Activated CD8-positive, alpha-beta memory T cell treated with anti-CD3 and anti-CD28 coated beads, Interleukin-2, amount 50 U/mL, for 24 hours (primary cell): ENCODE measurements around the gene GCN1.

Experiments
- DNase-seq: peaks from one replicate; pipeline ENCODE4 v3.0.0-alpha.2; 2020; ENCODE audit errors: extremely low read depth

Gene GCN1

DNA sequence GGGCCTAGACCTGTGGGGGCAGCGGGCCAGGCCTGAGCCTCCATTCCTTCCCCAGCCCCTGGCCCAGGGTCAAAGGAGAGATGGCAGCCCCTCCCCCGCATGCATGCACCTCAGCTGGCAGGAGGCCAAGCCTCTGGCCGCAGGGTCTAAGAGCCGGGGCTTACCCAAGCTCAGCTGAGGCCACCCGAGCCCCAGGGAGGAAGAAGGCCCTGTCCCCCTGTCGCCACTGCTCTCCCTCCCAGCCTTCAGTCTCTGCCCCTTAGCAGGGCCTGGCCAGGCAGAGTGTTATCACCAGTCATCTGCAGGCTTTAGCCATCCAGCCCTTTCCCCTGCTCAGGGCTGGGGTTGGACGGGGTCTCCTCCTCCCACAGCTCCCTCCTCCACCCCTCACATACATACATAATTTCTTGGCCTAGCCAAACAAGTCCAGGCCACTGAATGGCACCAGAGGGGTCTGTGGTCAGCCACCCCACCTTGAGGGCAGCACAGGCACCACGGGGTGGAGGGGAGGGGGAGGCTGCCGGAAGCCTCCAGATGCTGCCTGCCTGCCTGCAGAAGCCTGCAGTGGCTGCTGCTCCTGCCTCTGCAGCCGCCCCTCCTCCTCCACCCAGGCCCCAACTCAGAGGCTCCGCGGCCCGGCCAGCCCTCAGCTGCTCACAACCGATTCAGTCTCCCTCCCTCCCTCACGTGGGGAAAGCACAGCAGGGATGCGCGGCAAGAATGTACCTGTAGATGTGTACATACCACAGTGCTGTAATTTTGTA, 100.7 kb downstream of the GCN1 start:
- DNase-seq, result no peak

DNA sequence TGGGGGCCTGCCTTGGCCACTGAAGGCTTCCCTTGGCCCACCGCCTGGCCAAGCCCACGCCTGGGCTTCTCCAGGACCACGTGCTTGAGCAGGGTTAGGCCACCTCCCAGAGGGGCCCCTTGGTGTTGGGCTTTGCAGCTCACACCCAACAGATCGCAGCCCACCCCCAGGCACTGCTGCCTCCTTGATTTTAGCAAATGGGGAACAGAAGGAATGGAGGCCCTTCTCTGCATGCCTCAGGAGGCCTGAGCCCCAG, 101.3 kb downstream of the GCN1 start:
- no peak for DNase-seq

DNA sequence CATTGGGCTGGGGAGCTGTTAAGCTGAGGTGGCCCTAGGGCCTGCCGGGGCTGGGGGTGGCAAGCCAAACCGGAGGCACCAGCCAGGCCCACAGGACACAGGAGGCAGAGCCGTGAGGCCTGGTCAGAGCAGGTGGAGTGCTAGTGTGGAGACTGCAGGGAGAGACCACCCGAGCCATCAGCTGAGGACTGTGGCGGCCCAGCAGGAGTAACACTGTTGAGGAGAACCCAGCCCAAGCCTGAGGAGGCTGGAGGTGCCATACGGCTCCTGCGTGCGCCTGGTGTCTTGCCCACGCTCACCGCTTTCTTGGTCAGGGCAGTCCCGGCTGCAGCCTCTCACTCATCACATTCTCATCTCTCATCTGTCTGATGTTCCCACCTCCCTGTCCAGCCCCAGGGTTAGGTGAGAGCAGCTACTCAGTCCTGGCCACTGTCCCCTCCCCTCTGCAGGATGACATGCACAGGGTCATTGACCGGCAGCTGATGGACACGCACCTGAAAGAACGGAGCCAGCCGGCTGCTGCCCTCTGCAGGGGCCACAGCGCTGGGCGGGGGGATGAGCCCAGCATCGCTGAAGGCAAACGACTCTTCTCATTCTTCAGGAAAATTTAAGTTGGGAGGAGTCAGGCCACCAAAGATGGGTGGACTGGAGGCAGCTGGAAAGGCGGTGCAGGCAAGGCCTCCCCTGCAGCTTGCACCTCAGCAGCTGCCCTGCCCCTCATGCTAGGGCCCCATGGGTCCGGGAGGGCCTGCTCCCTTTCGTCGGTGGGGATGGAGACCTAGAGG, 101.8 kb downstream of the GCN1 start:
- no peak for DNase-seq

DNA sequence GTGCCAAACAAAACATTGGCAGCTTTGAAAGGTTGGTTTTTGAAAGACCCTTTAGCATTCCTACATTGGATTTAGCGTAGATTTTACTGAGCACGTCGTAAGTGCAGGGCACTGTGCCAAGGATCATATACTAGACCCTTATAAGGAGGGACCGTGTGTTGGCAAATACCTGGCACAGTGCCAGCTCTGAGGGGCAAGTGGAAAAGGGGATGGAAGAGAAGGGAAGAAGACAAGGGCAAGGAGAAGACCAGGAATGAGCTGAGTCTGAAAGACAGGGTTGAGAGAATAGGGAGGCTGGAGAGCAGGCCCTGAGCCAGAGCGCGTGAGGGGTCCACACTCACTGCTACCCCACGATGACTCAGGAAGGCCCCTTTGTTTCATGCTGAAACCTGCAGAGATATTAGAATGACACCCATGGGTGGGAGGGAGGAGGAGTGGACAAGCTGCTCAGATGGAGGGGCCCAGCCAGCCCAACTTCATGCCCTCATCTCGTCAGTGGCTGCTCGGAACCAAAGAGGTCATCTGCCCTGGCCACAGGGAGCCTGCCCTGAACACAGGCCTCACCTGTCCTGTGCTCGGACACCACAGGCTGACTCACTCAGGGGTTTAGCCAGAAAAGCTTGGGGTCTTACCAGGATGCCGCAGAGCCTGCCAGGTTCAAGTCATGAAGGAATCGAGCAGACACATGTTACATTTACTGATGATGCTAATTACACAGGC, 103.0 kb downstream of the GCN1 start:
- no peak for DNase-seq

DNA sequence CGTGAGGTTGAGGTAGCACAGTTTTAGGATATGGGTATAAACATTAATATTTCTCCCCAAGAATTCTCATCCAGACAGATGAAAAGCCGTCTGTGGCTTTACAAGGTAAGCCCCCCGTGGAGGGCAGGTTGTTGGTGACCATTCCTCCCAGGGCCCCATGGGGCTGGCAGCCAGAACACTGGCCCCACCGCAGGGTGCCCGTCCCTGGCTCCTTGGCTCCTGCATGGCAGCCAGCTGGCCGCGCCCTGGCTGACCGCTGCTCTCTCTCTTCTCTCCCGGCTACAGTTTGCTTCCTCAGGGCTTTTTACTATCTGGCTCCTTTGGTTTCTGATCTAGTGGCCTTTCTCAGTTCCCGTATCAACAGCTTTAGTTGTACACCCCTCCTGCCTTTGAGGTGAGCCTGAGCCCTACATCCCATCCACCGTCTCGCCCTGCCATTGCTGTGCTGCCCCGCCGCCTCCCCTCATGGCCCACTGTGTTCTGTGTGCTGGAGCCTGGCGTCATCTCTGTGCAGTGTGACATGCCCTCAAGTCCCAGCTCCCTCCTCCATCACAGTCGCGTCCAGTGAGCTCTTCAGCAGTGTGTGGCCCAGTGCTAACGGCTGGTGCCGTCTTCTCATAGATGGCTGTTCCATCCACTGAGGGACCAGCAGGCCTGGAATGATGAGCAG, 103.8 kb downstream of the GCN1 start:
- no peak for DNase-seq

DNA sequence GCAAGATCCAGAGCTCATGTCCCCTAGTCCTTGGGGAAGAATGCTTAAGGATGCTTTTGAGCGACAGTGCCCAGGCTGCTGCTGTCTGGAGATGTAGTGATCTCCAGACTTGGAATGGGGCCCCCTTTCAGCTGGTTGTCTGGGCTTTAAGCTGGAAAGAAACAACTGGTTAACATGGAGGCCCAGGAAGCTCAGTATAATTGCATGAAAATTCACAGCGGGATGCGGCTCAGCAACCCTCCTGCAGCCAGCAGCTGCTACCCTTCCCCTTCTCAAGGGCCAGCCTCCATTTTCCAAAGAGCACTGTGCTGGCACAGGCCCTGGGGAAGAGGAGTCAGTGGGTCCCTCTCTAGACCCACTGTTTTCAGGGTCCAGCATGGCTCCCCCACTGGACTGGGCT, 104.3 kb downstream of the GCN1 start:
- DNase-seq, result no peak

DNA sequence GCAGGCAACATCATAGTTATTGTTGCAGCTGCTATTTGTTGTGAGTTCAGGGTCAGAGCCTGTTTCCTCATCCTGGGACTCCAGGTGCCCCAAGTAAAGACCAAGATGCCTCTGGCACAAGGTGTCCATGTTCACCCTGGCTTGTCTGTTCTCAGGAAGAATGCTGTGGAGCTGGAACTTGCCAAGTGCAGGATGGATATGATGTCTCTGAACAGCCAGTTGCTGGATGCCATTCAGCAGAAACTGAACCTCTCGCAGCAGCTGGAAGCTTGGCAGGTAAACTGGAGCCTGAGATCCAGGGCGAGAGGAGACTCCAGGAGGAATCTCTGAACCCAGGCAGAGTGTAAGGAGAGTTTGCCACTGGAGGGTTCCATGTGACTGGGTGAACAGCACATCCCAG, 104.7 kb downstream of the GCN1 start:
- no peak for DNase-seq

DNA sequence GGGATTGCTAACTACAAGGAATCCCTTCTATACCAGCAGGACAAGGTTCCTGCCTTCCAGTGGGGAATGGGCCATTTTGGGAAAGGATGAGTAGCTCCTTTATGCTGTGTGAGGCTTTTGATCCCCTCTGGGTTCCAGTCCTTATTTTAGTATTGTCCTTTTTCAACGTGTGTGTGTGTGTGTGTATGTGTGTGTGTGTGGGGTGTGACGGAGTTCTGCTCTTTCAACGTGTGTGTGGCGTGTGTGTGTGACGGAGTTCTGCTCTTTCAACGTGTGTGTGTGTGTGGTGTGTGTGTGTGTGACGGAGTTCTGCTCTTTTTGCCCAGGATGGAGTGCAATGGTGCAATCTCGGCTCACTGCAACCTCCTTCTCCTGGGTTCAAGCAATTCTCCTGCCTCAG, 105.4 kb downstream of the GCN1 start:
- no peak for DNase-seq

DNA sequence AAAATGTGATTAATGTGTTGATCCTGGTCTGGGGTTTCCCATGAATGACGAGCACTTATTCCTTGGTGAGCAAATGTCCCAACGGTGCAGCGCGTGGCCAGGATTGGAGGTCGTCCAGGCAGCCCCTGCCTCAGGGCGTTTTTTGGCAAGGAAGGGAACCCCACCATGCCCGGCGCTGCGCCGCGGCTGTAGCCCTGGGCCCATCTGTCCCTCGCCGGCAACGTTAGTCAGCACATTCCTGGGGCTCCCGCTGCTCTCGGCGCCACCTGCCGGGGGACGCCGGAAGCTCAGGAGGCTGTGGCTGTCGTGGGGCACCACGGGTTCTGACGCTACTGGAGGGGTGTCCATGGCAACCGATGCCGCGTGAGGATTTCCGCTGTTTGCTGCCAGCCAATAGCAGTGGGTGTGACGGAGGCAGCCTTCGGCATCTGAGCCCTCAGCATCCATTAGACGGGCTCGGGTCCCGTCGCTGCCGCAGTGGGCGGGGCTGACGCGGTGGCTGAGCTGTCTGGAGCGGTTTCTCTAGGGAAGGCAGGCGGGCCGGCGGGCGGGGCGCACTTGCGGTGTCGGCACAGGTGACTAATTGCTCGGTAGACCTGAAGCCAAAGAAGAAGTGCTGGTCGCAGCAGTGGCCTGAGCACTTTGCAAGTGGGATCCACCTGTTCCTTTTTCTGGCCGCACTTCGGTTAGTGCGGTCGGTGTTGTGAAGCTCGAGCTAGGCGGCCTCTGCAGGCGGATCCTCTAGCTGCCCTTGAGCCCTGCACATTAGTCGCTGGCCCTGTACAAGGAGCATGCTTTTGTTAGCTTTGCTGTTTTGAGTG, 107.5 kb downstream of the GCN1 start:
- DNase-seq, result peak; percentile 97

DNA sequence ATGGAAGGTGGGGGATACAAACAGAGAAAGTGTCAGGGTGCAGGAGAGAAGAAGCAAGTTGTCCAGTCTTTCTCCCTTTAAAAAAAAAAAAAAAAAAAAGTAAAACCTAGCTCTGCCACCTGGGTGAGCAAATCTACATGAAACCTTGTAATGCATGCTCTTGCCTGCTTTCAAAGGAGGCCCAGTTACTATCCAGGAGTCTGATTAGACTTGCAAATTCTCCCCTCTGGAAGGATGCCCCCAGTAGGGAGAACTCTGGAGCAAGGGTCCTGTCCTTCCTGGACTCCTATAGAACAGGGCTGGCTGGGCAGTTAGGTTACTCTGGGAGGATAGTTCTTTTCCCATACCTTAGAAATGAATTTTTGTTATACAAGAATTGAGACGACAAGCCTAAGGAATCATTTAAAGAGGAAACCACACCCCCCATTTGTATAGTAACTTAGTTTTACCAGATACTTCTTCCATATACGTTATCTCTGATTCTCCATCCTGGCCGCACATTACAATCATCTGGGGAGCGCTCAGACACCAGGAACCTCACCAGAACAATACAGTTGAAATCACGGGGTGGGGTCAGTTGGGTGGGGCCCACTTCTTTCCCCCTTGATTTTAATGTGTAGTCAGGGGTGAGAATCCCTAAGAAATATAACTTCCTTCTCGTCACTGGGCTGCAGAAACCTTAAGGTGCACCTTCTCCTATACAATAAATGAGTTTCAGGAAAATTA, 108.4 kb downstream of the GCN1 start:
- DNase-seq, result no peak

DNA sequence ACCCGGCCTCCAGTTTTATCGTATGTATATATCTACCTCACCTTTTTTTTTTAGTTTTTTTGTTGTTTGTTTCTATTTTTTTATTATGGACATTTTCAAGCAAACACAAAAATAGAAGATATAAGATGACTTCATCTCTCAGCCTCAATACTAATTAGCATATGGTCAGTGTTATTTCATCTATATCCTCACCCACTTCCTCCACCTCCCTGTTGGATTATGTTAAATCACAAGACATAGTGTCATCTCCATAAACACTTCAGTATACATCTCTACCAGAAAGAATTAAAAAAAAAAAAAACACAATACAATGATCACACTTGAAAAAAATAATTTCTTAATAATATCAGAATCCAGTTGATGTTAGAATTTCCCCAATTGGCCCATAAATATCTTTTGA, 112.9 kb downstream of the GCN1 start:
- DNase-seq, result no peak

DNA sequence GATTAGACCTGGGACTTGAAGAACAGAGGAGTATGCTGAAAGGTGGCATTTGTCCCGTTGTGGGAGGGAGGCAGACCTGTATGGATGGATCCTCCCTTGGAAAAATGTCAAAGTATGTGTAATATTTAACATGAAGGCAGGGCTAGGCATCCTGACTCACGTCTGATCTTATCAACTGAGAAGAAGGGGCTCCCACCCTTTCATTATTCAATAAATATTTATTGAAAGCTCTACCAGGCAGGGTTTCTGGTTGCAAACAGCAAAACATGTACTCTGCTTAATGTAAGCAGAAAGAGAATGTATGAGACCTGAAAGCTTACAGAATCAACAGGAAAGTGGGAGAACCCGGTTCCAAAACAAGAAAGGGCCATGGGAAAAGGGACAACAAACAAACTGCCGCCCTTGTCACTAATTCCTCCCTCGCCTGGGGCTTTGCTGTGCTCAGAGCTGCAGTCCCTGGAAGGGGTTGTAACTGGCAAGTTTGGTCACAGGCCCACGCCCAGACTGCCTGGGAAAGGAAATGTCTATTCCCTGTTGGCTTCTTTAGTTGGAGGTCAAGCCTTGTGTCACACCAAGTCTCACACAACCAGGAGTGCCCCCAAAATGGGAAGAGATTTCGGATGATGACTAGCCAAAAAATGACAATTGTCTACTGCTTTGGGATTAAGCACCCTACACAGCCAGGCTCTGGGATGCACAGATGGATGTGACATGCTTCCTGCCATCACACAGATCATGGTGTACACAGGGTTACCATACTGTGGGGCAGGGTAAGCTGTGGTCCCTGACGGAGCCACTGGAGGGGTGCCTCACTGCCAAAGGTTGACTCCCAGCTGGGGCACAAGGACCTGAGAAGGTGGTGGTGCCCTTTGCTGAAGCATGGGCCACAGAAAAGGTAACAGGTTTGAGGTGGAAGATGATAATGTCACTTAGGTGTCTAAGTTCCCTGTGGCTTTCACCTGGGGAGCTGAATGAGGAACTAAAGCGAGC, 114.8 kb downstream of the GCN1 start:
- no peak for DNase-seq

DNA sequence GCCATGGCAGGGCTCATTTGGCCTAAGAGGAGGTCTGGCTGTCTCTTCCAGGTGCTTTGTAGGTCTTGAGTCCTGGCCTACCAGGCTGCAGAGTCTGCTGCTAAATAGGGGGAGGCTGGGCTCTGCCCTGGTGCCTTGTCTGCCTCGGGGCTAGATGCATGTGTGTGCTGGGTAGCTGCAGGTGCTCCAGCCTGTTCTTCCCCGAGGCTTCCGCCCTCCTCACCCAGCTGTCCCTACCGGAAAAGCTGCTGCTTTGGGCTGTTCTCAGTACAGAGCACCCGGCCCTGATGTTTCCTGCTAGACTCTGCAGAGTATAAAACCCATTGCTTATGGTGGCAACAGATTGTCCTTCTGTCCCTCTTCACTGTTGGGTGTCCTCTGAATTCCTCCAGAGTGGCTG, 115.6 kb downstream of the GCN1 start:
- DNase-seq, result no peak

DNA sequence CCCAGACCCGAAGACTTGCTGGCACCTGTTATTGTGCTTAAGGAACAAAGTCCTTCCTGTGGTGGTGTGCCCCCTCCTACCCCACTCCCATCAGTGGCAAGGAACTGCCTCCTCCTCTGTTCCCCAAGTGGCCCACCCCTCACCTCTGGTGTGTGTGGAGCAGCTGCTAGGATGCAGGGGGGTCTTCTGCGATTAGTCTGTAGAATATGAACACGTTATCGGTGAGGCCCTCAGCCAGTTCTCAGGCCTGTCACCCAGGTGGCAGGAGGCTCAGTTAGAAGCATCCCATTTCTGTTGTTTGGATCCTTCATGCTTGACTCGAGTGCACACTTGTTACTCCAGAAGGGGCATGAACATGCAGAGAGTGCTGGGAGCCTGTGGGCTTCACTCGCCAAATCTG, 117.3 kb downstream of the GCN1 start:
- DNase-seq, result no peak
